Fibroblast of peridontal ligament (primary cell): Measurements from ENCODE around the gene SDR39U1.

Source experiments
- DNase-seq: peaks from one replicate; pipeline ENCODE4 v3.0.0-alpha.2; 2010; ENCODE audit errors: extremely low read depth

Gene SDR39U1

GRCh38 chr14:24390701-24391468 is 51.7 kb downstream of the SDR39U1 start:
- DNase-seq: no peak
